HUES48 (cell line): Measurements from ENCODE around the gene NKPD1.

ENCODE experiments used
- H3K27ac ChIP-seq: one replicate; pipeline ENCODE4 v1.7.0; 2013; ENCODE audit warnings: low read depth, low read length, inconsistent platforms
- H3K27me3 ChIP-seq: 2 replicates; pipeline ENCODE4 v1.6.1; 2013; ENCODE audit warnings: mild to moderate bottlenecking, low read length; ENCODE audit not compliant: control insufficient read depth, insufficient read depth
- H3K36me3 ChIP-seq: 2 replicates; pipeline ENCODE4 v1.6.1; 2013; ENCODE audit warnings: low read length; ENCODE audit not compliant: control insufficient read depth, insufficient read depth
- H3K4me1 ChIP-seq: 2 replicates; pipeline ENCODE4 v1.6.1; 2013; ENCODE audit warnings: mild to moderate bottlenecking, low read length; ENCODE audit not compliant: control insufficient read depth, insufficient read depth
- H3K4me3 ChIP-seq: 2 replicates; pipeline ENCODE4 v1.5.1; 2013; ENCODE audit warnings: mild to moderate bottlenecking, low read depth, low read length
- H3K9ac ChIP-seq: 2 replicates; pipeline ENCODE4 v1.6.1; 2013; ENCODE audit warnings: mild to moderate bottlenecking, low read depth, low read length, moderate library complexity
- H3K9me3 ChIP-seq: 2 replicates; pipeline ENCODE4 v1.6.1; 2013; ENCODE audit warnings: low read length; ENCODE audit not compliant: control insufficient read depth, insufficient read depth

Gene NKPD1

GRCh38 chr19:45145270-45146189 is 15.3 kb downstream of the NKPD1 start:
- Histone ChIP-seq H3K9me3 (no peaks in the 10 kb centered on the region), H3K27me3 (no peaks in the 10 kb centered on the region), H3K27ac (no peak overlapping the region), H3K9ac (no peak overlapping the region), H3K36me3 (peaks cover 49% of the 10 kb centered on the region), H3K4me1 (no peaks in the 10 kb centered on the region), H3K4me3 (no peak overlapping the region)

GRCh38 chr19:45144431-45145269 is 16.1 kb downstream of the NKPD1 start:
- Histone ChIP-seq H3K36me3 (peaks cover 49% of the 10 kb centered on the region), H3K27ac (no peak overlapping the region), H3K9me3 (no peaks in the 10 kb centered on the region), H3K27me3 (no peaks in the 10 kb centered on the region), H3K4me3 (no peak overlapping the region), H3K9ac (no peak overlapping the region), H3K4me1 (no peaks in the 10 kb centered on the region)

GRCh38 chr19:45142726-45143110 is 18.1 kb downstream of the NKPD1 start:
- Histone ChIP-seq H3K36me3 (peaks cover 49% of the 10 kb centered on the region), H3K4me3 (no peak overlapping the region), H3K9me3 (no peaks in the 10 kb centered on the region), H3K27ac (no peak overlapping the region), H3K27me3 (no peaks in the 10 kb centered on the region), H3K4me1 (0 out of 2 replicates have a peak, but pooled peaks cover 6% of the 10 kb centered on the region), H3K9ac (no peak overlapping the region)

DNA sequence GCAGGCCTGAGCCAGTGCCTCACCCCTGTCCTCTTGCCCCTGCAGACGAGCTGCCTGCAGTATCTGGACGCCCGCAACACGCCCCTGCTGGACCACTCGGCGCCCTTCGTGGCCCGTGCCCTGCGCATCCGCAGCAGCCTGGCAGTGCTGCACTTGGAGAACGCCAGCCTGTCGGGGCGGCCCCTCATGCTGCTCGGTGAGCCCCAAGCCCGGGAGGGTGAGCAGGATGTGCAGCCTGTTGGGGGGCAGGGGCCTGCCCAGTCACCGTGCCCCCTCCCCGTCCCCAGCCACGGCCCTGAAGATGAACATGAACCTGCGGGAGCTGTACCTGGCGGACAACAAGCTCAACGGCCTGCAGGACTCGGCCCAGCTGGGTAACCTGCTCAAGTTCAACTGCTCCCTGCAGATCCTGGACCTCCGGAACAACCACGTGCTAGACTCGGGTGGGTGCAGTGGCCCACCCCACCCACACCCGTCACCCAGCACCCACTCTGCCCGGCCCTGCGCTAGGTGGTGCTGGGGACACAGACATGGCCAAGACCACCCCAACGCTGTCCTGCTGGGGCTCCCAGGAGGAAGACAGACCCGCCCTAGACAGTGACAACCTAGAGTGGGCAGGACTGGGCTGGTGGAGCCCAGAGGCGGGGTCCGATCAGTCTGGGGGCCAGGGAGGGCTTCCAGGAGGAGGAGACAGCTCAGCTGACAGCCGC is 18.6 kb downstream of the NKPD1 start:
- no peak overlapping the region for H3K9ac ChIP-seq
- H3K27ac ChIP-seq = no peak overlapping the region
- peaks cover 46% of the 10 kb centered on the region for H3K36me3 ChIP-seq
- H3K27me3 ChIP-seq = no peaks in the 10 kb centered on the region
- no peak overlapping the region for H3K4me3 ChIP-seq
- no peaks in the 10 kb centered on the region for H3K9me3 ChIP-seq
- H3K4me1 ChIP-seq = 0 out of 2 replicates have a peak, but pooled peaks cover 6% of the 10 kb centered on the region

GRCh38 chr19:45141203-45141900 is 19.4 kb downstream of the NKPD1 start:
- H3K4me1 ChIP-seq = 0 out of 2 replicates have a peak, but pooled peaks cover 10% of the 10 kb centered on the region
- no peak overlapping the region for H3K27ac ChIP-seq
- H3K36me3 ChIP-seq = peaks cover 41% of the 10 kb centered on the region
- H3K4me3 ChIP-seq = no peak overlapping the region
- H3K9me3 ChIP-seq = no peaks in the 10 kb centered on the region
- H3K27me3 ChIP-seq = no peaks in the 10 kb centered on the region
- no peak overlapping the region for H3K9ac ChIP-seq

- Histone ChIP-seq H3K4me1 (0 out of 2 replicates have a peak, but pooled peaks cover 13% of the 10 kb centered on the region), H3K4me3 (no peak overlapping the region), H3K9ac (no peak overlapping the region), H3K9me3 (no peaks in the 10 kb centered on the region), H3K27me3 (no peaks in the 10 kb centered on the region), H3K27ac (no peak overlapping the region), H3K36me3 (peaks cover 36% of the 10 kb centered on the region)
Measured at GRCh38 chr19:45140533-45140932, 20.2 kb downstream of the NKPD1 start.

DNA sequence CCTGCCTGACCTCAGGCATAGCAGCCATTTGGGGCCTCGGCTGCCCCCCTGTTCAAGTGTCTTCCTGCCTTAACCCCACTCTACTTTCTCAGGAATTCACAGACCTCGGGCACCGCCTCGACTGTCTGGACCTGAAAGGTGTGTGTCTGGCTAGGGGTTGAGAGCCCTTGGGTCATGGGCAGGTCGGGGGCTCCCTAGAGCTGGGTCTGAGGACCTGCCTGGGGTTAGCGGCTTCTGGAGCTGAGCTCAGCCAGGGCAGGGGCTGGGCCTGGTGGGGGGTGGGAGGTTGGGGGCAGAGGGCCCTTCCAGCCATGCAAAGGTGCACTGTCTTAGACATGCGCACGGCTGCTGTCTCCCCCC is 20.7 kb downstream of the NKPD1 start:
- Histone ChIP-seq H3K4me1 (0 out of 2 replicates have a peak, but pooled peaks cover 13% of the 10 kb centered on the region), H3K27ac (no peak overlapping the region), H3K9ac (no peak overlapping the region), H3K9me3 (no peaks in the 10 kb centered on the region), H3K4me3 (no peak overlapping the region), H3K36me3 (peaks cover 33% of the 10 kb centered on the region), H3K27me3 (no peaks in the 10 kb centered on the region)

DNA sequence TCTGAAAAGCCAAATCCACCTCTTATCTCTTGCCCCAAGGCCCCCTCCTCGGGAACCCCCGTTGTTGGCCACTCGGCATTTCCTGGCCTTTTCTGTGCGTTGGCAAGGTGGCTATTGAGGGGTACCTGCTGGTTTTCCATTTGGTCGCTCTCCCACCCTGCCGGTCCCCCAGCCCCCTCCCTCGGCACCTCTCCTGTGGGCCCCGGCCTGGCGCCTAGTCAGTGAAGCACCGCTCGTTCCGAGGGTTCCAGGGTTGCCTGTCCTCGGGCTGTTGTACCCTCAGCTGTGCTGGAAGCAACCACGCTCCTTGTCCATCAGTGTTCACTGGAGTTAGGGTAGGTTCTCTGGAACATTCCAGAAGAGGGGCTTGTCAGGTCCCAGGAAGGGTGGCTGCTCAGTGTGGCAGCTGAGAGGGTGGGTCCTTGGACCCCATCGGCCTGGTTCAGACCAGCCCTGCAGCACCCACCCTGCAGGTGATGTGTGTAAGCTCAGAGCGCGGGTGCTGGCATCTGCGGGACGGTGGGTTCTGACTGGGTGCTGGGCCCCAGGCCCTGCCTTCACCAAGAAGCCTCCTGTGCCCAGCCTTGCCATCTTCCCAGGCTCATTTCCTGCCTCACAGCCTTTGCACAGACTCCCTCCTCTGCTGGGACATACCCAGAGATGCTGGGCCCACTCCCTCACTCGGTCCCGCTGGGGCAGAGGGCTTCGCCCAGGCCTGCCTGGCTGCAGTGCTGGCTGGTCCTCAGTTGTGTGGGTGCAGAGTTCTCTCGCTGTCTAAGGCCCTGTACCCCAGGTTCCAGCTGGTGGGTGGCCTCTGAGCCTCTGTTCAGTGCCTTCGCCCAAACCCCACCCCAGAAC is 21.3 kb downstream of the NKPD1 start:
- Histone ChIP-seq H3K27me3 (no peaks in the 10 kb centered on the region), H3K4me3 (no peak overlapping the region), H3K36me3 (peaks cover 28% of the 10 kb centered on the region), H3K9ac (no peak overlapping the region), H3K27ac (no peak overlapping the region), H3K4me1 (0 out of 2 replicates have a peak, but pooled peaks cover 13% of the 10 kb centered on the region), H3K9me3 (no peaks in the 10 kb centered on the region)

DNA sequence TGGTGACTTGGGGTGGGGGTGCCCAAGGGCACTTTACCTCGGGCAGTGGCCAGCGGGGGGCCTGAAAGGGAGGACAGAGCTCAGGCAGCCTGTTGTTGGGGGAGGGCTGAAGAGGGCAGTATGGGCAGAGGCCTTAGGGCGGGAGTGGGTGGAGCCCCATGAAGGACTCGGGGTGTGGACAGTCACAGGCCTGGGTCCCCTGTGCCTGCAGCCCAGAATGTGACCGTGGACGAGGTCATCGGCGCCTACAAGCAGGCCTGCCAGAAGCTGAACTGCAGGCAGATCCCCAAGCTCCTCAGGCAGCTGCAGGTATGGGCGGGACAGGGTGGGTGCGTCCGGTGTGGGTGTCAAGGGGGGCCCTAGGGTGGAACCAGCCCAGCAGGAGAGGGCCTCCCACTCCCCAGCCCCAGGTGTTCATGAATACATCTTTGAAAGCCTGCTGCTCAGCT is 22.5 kb downstream of the NKPD1 start:
- Histone ChIP-seq H3K36me3 (peaks cover 24% of the 10 kb centered on the region), H3K9ac (no peak overlapping the region), H3K4me3 (no peak overlapping the region), H3K27me3 (no peaks in the 10 kb centered on the region), H3K4me1 (0 out of 2 replicates have a peak, but pooled peaks cover 13% of the 10 kb centered on the region), H3K9me3 (no peaks in the 10 kb centered on the region), H3K27ac (no peak overlapping the region)
